Muscle layer of duodenum (tissue), 2 donors: ENCODE data around the gene ZC3H18.
A peak's percentile ranks its signal among the peaks of the same experiment; 100 is the strongest.

Experiments
- H3K27ac ChIP-seq: one replicate; pipeline ENCODE4 v1.7.0; 2013; ENCODE audit warnings: mild to moderate bottlenecking, low read length
- H3K27me3 ChIP-seq: one replicate; pipeline ENCODE4 v1.7.0; 2013; ENCODE audit warnings: low read depth, mild to moderate bottlenecking, control low read depth, low read length
- H3K36me3 ChIP-seq, 2 donors: one replicate each; pipeline ENCODE4 v1.7.0; 2013; ENCODE audit warnings: low read length in 2 of 2, control low read depth in 1 of 2, mild to moderate bottlenecking in 1 of 2; ENCODE audit not compliant: insufficient read depth in 2 of 2, control insufficient read depth in 1 of 2
- H3K4me1 ChIP-seq, 2 donors: one replicate each; pipeline ENCODE4 v1.7.0; 2013; ENCODE audit warnings: low read length in 2 of 2, mild to moderate bottlenecking in 2 of 2, control low read depth in 1 of 2, moderate library complexity in 1 of 2; ENCODE audit not compliant: insufficient read depth in 2 of 2, control insufficient read depth in 1 of 2
- H3K4me3 ChIP-seq, 2 donors: one replicate each; pipeline ENCODE4 v1.7.0; 2013; ENCODE audit warnings: low read length in 2 of 2, low read depth in 1 of 2, mild to moderate bottlenecking in 1 of 2
- H3K9me3 ChIP-seq, 2 donors: one replicate each; pipeline ENCODE4 v1.7.0; 2013; ENCODE audit warnings: low read length in 2 of 2, control low read depth in 1 of 2, mild to moderate bottlenecking in 1 of 2; ENCODE audit not compliant: control insufficient read depth in 1 of 2
- donor health status: healthy.

Gene ZC3H18

GRCh38 chr16:88613293-88613692 lies 43.1 kb downstream of the ZC3H18 start:
- Histone ChIP-seq H3K9me3 (no peaks in the 10 kb centered on the region), H3K27me3 (no peaks in the 10 kb centered on the region), H3K4me1 (peaks cover 0 to 4% of the 10 kb centered on the region in 2 donors), H3K4me3 (no peak overlapping the region), H3K36me3 (peaks cover 15 to 54% of the 10 kb centered on the region in 2 donors), H3K27ac (no peak overlapping the region)

- Histone ChIP-seq H3K27ac (no peak overlapping the region), H3K9me3 (no peaks in the 10 kb centered on the region), H3K4me3 (no peak overlapping the region), H3K4me1 (peaks cover 0 to 4% of the 10 kb centered on the region in 2 donors), H3K27me3 (no peaks in the 10 kb centered on the region), H3K36me3 (peaks cover 9 to 60% of the 10 kb centered on the region in 2 donors)
Measured at GRCh38 chr16:88613911-88614817, 44.0 kb downstream of the ZC3H18 start.

- H3K4me1 ChIP-seq = peaks cover 0 to 4% of the 10 kb centered on the region in 2 donors
- no peaks in the 10 kb centered on the region for H3K27me3 ChIP-seq
- no peak overlapping the region for H3K27ac ChIP-seq
- H3K4me3 ChIP-seq = no peak overlapping the region
- no peaks in the 10 kb centered on the region for H3K9me3 ChIP-seq
- H3K36me3 ChIP-seq = peaks cover 6 to 57% of the 10 kb centered on the region in 2 donors
Measured at GRCh38 chr16:88614818-88615580, 44.8 kb downstream of the ZC3H18 start.

GRCh38 chr16:88616320-88616719 lies 46.1 kb downstream of the ZC3H18 start:
- Histone ChIP-seq H3K4me1 (peaks cover 0 to 4% of the 10 kb centered on the region in 2 donors), H3K36me3 (peaks cover 4 to 45% of the 10 kb centered on the region in 2 donors), H3K27ac (peak overlapping the region; percentile 64), H3K9me3 (no peaks in the 10 kb centered on the region), H3K4me3 (no peak overlapping the region), H3K27me3 (no peaks in the 10 kb centered on the region)

GRCh38 chr16:88616736-88617135 lies 46.5 kb downstream of the ZC3H18 start:
- Histone ChIP-seq H3K36me3 (peaks cover 4 to 44% of the 10 kb centered on the region in 2 donors), H3K27me3 (no peaks in the 10 kb centered on the region), H3K9me3 (no peaks in the 10 kb centered on the region), H3K27ac (peak overlapping the region; percentile 64), H3K4me3 (no peak overlapping the region), H3K4me1 (peaks cover 0 to 4% of the 10 kb centered on the region in 2 donors)

GRCh38 chr16:88617268-88618031 lies 47.2 kb downstream of the ZC3H18 start:
- no peak overlapping the region for H3K4me3 ChIP-seq
- no peaks in the 10 kb centered on the region for H3K9me3 ChIP-seq
- peaks cover 0 to 4% of the 10 kb centered on the region in 2 donors for H3K4me1 ChIP-seq
- no peaks in the 10 kb centered on the region for H3K27me3 ChIP-seq
- peaks cover 9 to 48% of the 10 kb centered on the region in 2 donors for H3K36me3 ChIP-seq
- H3K27ac ChIP-seq = no peak overlapping the region

GRCh38 chr16:88618182-88618955 lies 48.2 kb downstream of the ZC3H18 start:
- Histone ChIP-seq H3K9me3 (no peaks in the 10 kb centered on the region), H3K27ac (no peak overlapping the region), H3K4me1 (peaks cover 0 to 4% of the 10 kb centered on the region in 2 donors), H3K4me3 (no peak overlapping the region), H3K27me3 (no peaks in the 10 kb centered on the region), H3K36me3 (peaks cover 13 to 51% of the 10 kb centered on the region in 2 donors)

- Histone ChIP-seq H3K27ac (no peak overlapping the region), H3K9me3 (no peaks in the 10 kb centered on the region), H3K4me1 (peaks cover 0 to 4% of the 10 kb centered on the region in 2 donors), H3K36me3 (peaks cover 21 to 55% of the 10 kb centered on the region in 2 donors), H3K4me3 (no peak overlapping the region), H3K27me3 (no peaks in the 10 kb centered on the region)
Measured at GRCh38 chr16:88618956-88619667, 48.9 kb downstream of the ZC3H18 start.

- H3K27me3 ChIP-seq = no peaks in the 10 kb centered on the region
- H3K9me3 ChIP-seq = no peaks in the 10 kb centered on the region
- peaks cover 22 to 59% of the 10 kb centered on the region in 2 donors for H3K36me3 ChIP-seq
- H3K4me1 ChIP-seq = peaks cover 0 to 4% of the 10 kb centered on the region in 2 donors
- no peak overlapping the region for H3K27ac ChIP-seq
- H3K4me3 ChIP-seq = no peak overlapping the region
Measured at GRCh38 chr16:88619859-88620815, 49.9 kb downstream of the ZC3H18 start.
